Measurements from ENCODE around the gene LGALS3BP.

Gene LGALS3BP

DNA sequence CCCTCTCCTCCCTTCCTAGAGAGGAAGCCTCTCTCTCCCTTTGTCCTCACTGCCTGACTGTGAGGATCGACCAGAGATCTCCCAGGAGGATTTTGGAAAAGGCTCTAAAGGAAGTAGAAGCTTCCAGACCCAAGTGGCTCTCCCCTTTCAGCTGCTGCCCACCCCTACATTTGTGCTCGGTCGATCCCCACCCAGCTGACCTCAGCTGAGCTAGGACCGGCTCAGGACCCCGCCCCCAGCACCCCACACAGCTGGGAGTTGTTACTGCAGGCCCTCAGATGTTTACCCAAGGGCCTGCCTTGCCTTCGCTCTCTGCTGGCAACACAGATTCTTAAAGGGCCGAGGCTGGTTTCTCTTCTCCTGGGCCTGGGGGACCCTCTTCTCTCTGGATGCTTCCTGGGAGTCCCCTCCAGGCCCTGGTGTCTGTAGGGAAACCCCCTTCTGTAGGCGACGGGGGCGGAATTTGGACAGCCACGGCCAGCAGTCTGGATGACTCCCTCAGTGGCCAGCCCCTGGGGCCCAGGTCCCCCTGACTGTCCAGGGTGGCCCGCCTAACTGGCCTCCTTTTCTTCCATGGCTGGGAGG, 27.7 kb downstream of the LGALS3BP start:
- H3K9me2 ChIP-seq (ENCODE audit: low read depth, low read length), result no peaks in the 10 kb centered on the region
- no peak overlapping the region for H3K4me3 ChIP-seq (ENCODE audit: low read depth, low read length, poor library complexity, severe bottlenecking)
- H4K20me1 ChIP-seq (ENCODE audit: insufficient read depth, low read length), result no peaks in the 10 kb centered on the region
- H3K4me1 ChIP-seq (ENCODE audit: insufficient read depth, low read length, severe bottlenecking), result no peaks in the 10 kb centered on the region
- H3K36me3 ChIP-seq (ENCODE audit: insufficient read depth, low read length), result no peaks in the 10 kb centered on the region; the same call in 1 of the 2 replicates
- peaks cover 8% of the 10 kb centered on the region; the same call in 1 of the 2 replicates for H3K27me3 ChIP-seq (ENCODE audit: insufficient read depth, low read length)
- no peak for TF ChIP-seq EZH2 (IDR thresholded peaks at IDR 0.05; ENCODE audit: borderline replicate concordance, low read length)
- TF ChIP-seq, protein P1, sequence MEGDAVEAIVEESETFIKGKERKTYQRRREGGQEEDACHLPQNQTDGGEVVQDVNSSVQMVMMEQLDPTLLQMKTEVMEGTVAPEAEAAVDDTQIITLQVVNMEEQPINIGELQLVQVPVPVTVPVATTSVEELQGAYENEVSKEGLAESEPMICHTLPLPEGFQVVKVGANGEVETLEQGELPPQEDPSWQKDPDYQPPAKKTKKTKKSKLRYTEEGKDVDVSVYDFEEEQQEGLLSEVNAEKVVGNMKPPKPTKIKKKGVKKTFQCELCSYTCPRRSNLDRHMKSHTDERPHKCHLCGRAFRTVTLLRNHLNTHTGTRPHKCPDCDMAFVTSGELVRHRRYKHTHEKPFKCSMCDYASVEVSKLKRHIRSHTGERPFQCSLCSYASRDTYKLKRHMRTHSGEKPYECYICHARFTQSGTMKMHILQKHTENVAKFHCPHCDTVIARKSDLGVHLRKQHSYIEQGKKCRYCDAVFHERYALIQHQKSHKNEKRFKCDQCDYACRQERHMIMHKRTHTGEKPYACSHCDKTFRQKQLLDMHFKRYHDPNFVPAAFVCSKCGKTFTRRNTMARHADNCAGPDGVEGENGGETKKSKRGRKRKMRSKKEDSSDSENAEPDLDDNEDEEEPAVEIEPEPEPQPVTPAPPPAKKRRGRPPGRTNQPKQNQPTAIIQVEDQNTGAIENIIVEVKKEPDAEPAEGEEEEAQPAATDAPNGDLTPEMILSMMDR (IDR thresholded peaks at IDR 0.05; ENCODE audit: low read length), result no peak
- H3K79me2 ChIP-seq (ENCODE audit: insufficient read depth, low read length), result no peaks in the 10 kb centered on the region
- peaks cover 8% of the 10 kb centered on the region for H3K9me3 ChIP-seq (ENCODE audit: low read length)
- no peaks in the 10 kb centered on the region for H3F3A ChIP-seq (ENCODE audit: insufficient read depth, low read length)
- H3K4me2 ChIP-seq (ENCODE audit: low read length), result no peak overlapping the region
- H2AFZ ChIP-seq (ENCODE audit: low read length), result no peak overlapping the region
- no peak overlapping the region for H3K27ac ChIP-seq (ENCODE audit: low read depth, low read length, poor library complexity, severe bottlenecking)
- no peak overlapping the region for H3K9ac ChIP-seq (ENCODE audit: low read length)

DNA sequence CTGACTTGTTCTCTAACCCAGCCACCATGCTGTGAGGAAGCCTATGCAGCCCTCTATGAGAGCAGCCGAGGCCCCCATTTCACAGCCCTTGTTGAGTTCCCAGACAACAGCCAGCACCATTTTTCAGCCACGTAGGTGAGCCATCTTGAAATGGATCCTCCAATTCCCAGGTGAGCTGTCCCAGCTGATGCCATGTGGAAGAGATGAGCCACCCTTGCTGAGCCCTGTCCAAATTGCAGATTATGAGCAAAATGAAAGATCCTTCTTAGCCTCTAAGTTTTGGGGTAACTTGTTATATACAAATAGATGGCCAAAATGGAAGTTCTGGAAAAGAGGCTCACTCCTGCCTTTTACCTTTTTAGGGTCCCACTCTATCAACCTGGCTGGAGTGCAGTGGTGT, 28.9 kb downstream of the LGALS3BP start:
- H3K4me3 ChIP-seq (ENCODE audit: low read depth, low read length, poor library complexity, severe bottlenecking), result no peak overlapping the region
- H4K20me1 ChIP-seq (ENCODE audit: insufficient read depth, low read length), result no peaks in the 10 kb centered on the region
- no peaks in the 10 kb centered on the region; the same call in 1 of the 2 replicates for H3K36me3 ChIP-seq (ENCODE audit: insufficient read depth, low read length)
- no peak overlapping the region for H3K27ac ChIP-seq (ENCODE audit: low read depth, low read length, poor library complexity, severe bottlenecking)
- H3F3A ChIP-seq (ENCODE audit: insufficient read depth, low read length), result no peaks in the 10 kb centered on the region
- H3K9me2 ChIP-seq (ENCODE audit: low read depth, low read length), result no peaks in the 10 kb centered on the region
- H2AFZ ChIP-seq (ENCODE audit: low read length), result no peak overlapping the region
- no peaks in the 10 kb centered on the region for H3K79me2 ChIP-seq (ENCODE audit: insufficient read depth, low read length)
- no peaks in the 10 kb centered on the region for H3K4me1 ChIP-seq (ENCODE audit: insufficient read depth, low read length, severe bottlenecking)
- H3K9ac ChIP-seq (ENCODE audit: low read length), result no peak overlapping the region
- no peak for TF ChIP-seq EZH2 (IDR thresholded peaks at IDR 0.05; ENCODE audit: borderline replicate concordance, low read length)
- TF ChIP-seq, protein P1 (IDR thresholded peaks at IDR 0.05; ENCODE audit: low read length), result no peak
- H3K9me3 ChIP-seq (ENCODE audit: low read length), result peaks cover 8% of the 10 kb centered on the region
- H3K27me3 ChIP-seq (ENCODE audit: insufficient read depth, low read length), result peaks cover 8% of the 10 kb centered on the region; the same call in 1 of the 2 replicates
- no peak overlapping the region for H3K4me2 ChIP-seq (ENCODE audit: low read length)

DNA sequence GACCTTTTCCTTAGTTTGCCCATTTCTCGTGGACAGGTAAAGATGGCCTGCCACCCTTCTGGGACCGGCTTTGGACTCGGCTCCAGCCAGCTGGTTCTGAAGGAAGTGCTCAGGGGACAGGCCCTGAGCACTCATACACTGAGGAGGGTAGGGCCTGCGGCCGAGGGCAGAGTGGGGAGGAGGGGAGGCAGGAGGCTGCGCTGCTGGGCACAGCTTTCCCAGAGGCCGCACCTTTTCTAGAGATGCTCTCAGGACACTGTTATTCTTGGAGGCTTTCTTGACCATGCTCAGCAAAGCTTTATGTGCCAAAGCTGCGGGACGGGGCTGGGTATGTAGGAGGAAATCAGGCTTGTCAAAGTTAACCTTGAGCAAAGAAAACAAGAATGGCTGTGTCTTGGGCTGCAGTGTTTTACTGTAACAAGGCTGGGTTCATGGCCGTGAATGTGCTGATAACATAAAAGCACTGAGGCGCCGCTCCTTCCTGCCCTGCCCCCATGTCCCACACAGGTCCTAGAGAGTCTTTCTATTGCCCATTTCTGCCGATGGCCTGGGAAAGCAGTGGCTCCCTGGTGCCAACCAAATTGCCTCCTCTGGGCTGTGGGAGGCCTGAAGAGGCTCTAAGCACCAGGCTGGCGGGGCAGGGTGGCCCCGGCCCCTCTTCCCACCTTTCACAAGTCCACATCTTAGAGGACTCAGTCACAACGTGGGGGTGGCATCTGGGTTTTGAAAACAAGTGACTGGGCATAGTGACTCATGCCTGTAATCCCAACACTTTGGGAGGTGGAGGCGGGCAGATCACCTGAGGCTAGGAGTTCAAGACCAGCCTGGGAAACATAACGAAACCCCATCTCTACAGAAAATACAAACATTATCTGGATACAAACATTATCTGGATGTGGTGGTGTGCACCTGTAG, 32.2 kb downstream of the LGALS3BP start:
- Histone ChIP-seq H2AFZ (ENCODE audit: low read length) (no peak overlapping the region), H3F3A (ENCODE audit: insufficient read depth, low read length) (no peaks in the 10 kb centered on the region), H3K36me3 (ENCODE audit: insufficient read depth, low read length) (no peaks in the 10 kb centered on the region; the same call in 1 of the 2 replicates), H3K9me3 (ENCODE audit: low read length) (peaks cover 8% of the 10 kb centered on the region), H4K20me1 (ENCODE audit: insufficient read depth, low read length) (no peaks in the 10 kb centered on the region), H3K27me3 (ENCODE audit: insufficient read depth, low read length) (peaks cover 7% of the 10 kb centered on the region; the same call in 1 of the 2 replicates), H3K27ac (ENCODE audit: low read depth, low read length, poor library complexity, severe bottlenecking) (no peak overlapping the region), H3K9me2 (ENCODE audit: low read depth, low read length) (no peaks in the 10 kb centered on the region), H3K4me3 (ENCODE audit: low read depth, low read length, poor library complexity, severe bottlenecking) (no peak overlapping the region), H3K79me2 (ENCODE audit: insufficient read depth, low read length) (no peaks in the 10 kb centered on the region), H3K9ac (ENCODE audit: low read length) (no peak overlapping the region), H3K4me1 (ENCODE audit: insufficient read depth, low read length, severe bottlenecking) (no peaks in the 10 kb centered on the region), H3K4me2 (ENCODE audit: low read length) (no peak overlapping the region)
- TF ChIP-seq EZH2 (IDR thresholded peaks at IDR 0.05; ENCODE audit: borderline replicate concordance, low read length), result no peak
- TF ChIP-seq, protein P1 (IDR thresholded peaks at IDR 0.05; ENCODE audit: low read length), result no peak

Measured in OCI-LY1 (cell line).